HG03342 (cell line): Measurements from ENCODE around the gene PFKP.

Experiments used
- ATAC-seq: cut with Tn5 transposase; IDR thresholded peaks from one replicate; pipeline ENCODE4 v1.9.1; 2021; ENCODE audit warnings: mild to moderate bottlenecking, moderate library complexity; ENCODE audit not compliant: unreplicated experiment

The PFKP gene

DNA sequence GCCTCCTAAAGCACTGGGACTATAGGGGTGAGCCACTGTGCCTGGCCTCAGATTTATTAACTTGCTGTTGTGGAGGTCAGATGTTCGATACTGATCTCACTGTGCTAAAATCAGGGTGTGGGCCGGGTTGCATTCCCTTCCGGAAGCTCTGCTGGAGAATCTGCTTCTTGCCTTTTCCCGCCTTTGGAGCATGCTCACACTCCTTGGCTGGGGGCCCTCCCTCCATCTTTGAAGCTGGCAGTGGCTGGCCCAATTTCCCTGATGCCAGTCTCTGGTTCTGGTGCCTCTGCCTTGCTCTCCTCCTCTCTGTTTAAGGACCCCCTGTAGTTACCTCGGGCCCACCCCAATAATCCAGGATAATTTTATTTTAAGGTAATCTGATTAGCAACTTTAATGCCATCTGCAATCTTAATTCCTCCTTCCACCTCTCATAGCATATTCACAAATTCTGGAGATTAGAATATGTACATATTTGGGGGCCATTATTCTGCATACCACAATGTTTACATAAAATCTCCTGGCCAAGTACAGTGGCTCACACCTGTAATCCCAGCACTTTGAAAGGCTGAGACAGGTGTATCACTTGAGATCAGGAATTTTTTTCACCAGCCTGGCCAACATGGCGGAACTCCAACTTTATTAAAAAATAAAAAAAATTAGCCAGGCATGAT is 113.1 kb downstream of the PFKP start:
- no peak for ATAC-seq

DNA sequence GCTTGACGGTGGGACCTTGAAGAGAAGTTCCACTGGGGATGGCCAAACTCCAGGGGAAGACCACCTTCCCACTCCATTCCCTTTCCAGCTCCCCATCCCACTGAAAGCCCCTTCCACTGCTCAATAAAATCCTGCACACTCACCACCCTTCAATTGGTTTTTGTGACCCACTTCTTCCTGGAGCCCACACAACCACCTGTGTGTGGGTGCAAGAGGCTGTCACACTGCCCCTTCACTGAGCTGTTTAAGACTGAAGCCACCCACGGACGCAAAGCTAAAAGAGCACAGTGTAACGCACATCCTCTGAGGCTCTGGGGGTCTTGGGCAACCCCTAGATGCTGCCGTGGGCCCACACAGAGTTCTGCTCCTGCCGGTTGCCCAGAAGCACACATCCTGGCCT is 118.0 kb downstream of the PFKP start:
- ATAC-seq: no peak

DNA sequence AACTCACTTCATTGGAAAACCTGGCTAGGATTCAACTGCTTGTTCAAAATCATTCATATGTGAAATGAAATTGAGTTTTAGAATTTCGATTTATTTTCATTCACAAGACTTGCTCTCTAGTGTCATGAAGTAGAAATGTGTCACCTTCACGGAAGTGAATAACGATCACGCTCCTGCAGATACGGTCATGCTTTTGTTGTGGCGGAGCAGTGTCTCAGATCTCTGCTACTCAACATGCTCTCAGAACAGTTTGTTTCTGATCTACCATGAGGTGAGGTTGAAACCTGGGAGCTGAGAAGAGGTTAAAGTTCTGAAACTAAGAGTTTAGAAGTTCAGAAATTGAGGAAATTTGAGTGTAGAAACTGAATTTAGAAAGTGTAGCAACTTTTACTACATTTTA is 119.0 kb downstream of the PFKP start:
- no peak for ATAC-seq
